Measurements from ENCODE around the gene ADAT2. TPM values are rescaled to one million over a fixed set of nuclear protein-coding genes. Genes with fewer than 3 reads are reported as not detected.
A peak's percentile ranks its signal among the peaks of the same experiment; 100 is the strongest.

The ADAT2 gene
- polyA plus RNA-seq, 3 donors, result 0.08 to 9.7 (median 0.51) TPM

DNA sequence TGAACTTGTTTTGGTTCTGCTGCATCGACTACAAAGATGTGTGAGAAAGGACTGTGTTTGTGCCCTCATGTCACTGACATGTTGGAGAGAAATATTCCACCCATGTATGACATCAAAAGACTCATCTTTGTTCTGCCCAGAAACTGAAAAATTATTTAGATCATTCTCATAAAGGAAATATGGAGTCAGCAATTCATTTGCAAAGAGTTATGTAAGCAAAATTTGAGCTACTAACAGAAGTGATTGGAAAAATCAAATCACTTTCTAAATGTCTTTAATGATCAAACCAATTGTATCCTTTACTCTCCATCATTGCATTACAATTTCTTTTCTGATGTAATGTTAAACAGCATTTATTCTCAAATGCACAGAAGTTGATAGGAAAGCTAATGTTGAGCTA lies 19.3 kb downstream of the ADAT2 start:
- no peak overlapping the region for H3K4me3 Mint-ChIP-seq
- Histone ChIP-seq H3K79me2 (ENCODE audit: insufficient read depth, low read length) (no peaks in the 10 kb centered on the region), H3K4me3 (replicated peaks in 1 of 3; ENCODE audit: low read depth in 2 of 3, low read length in 3 of 3) (no peak overlapping the region), H4K20me1 (ENCODE audit: insufficient read depth, low read length) (no peaks in the 10 kb centered on the region), H2AFZ (ENCODE audit: insufficient read depth, low read depth, low read length, poor library complexity, severe bottlenecking) (no peak overlapping the region), H3K36me3 (replicated peaks in 1 of 2; ENCODE audit: control insufficient read depth in 1 of 2, insufficient read depth in 2 of 2, low read length in 2 of 2) (peaks cover 1 to 9% of the 10 kb centered on the region in 2 donors), H3K9ac (ENCODE audit: insufficient read depth, low read length, poor library complexity, severe bottlenecking) (no peak overlapping the region), H3K27ac (ENCODE audit: low read depth in 1 of 2, low read length in 2 of 2) (no peak overlapping the region), H3K4me1 (ENCODE audit: control insufficient read depth in 1 of 2, insufficient read depth in 2 of 2, low read length in 2 of 2) (no peaks in the 10 kb centered on the region), H3K4me2 (replicated peaks; ENCODE audit: extremely low read depth, low read length, poor library complexity, severe bottlenecking) (no peak overlapping the region), H3K9me3 (replicated peaks in 1 of 2; ENCODE audit: control insufficient read depth in 1 of 2, insufficient read depth in 1 of 2, low read length in 2 of 2) (no peaks in the 10 kb centered on the region), H3K27me3 (ENCODE audit: control insufficient read depth in 2 of 2, insufficient read depth in 2 of 2, low read length in 2 of 2) (no peaks in the 10 kb centered on the region)
- peaks cover 3 to 21% of the 10 kb centered on the region in 2 donors for H3K36me3 Mint-ChIP-seq
- H3K4me1 Mint-ChIP-seq, result no peaks in the 10 kb centered on the region
- TF ChIP-seq, protein P1, sequence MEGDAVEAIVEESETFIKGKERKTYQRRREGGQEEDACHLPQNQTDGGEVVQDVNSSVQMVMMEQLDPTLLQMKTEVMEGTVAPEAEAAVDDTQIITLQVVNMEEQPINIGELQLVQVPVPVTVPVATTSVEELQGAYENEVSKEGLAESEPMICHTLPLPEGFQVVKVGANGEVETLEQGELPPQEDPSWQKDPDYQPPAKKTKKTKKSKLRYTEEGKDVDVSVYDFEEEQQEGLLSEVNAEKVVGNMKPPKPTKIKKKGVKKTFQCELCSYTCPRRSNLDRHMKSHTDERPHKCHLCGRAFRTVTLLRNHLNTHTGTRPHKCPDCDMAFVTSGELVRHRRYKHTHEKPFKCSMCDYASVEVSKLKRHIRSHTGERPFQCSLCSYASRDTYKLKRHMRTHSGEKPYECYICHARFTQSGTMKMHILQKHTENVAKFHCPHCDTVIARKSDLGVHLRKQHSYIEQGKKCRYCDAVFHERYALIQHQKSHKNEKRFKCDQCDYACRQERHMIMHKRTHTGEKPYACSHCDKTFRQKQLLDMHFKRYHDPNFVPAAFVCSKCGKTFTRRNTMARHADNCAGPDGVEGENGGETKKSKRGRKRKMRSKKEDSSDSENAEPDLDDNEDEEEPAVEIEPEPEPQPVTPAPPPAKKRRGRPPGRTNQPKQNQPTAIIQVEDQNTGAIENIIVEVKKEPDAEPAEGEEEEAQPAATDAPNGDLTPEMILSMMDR (IDR thresholded peaks at IDR 0.05), result no peak
- intact Hi-C loops (cut with micrococcal nuclease), result no loop called here
- H3K9me3 Mint-ChIP-seq, result no peaks in the 10 kb centered on the region
- WGBS (ENCODE audit: insufficient coverage), result no CpG with 5 or more reads among the region's 1 CpG
- no peaks in the 10 kb centered on the region for H3K27me3 Mint-ChIP-seq (ENCODE audit: low read depth in 3 of 3)
- DNase-seq, result no peak
- H3K27ac Mint-ChIP-seq, result no peak overlapping the region

DNA sequence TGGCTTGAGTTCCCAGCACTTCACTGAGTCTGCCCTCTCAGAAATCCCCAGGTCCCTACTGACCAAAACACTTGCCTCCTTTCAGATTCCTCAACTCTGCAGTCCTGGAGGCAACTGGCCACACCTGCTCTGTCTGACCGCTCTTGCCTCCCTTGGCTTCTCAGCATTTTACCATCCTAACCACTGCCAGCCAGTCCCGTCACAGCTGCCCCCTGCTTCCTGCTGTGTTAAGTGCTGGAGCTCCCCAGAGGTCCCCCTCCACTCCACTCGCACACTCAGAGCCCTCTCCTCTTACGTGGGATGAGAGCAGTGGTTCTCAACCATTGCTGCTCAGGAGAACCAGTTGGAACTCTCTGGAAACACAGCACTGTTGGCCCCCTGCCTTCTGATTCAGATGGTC lies 20.5 kb downstream of the ADAT2 start:
- 85% methylated on average over 4 of the region's 4 CpGs for WGBS (ENCODE audit: insufficient coverage)
- H3K36me3 ChIP-seq (replicated peaks in 1 of 2; ENCODE audit: control insufficient read depth in 1 of 2, insufficient read depth in 2 of 2, low read length in 2 of 2), result peaks cover 0 to 8% of the 10 kb centered on the region in 2 donors
- H3K9me3 Mint-ChIP-seq, result no peaks in the 10 kb centered on the region

More for the DNA sequence above, 20.5 kb downstream of the ADAT2 start:
- H2AFZ ChIP-seq (ENCODE audit: insufficient read depth, low read depth, low read length, poor library complexity, severe bottlenecking), result no peak overlapping the region
- Mint-ChIP-seq H3K4me1 (no peaks in the 10 kb centered on the region), H3K27ac (peak overlapping the region in 2 of 7 donors; percentile 1 to 19), H3K27me3 (ENCODE audit: low read depth in 3 of 3) (no peaks in the 10 kb centered on the region), H3K36me3 (peaks cover 3 to 18% of the 10 kb centered on the region in 2 donors), H3K4me3 (no peak overlapping the region)
- no peak overlapping the region for H3K4me2 ChIP-seq (replicated peaks; ENCODE audit: extremely low read depth, low read length, poor library complexity, severe bottlenecking)
- H3K79me2 ChIP-seq (ENCODE audit: insufficient read depth, low read length), result no peaks in the 10 kb centered on the region
- TF ChIP-seq, protein P1 (IDR thresholded peaks at IDR 0.05), result no peak
- no peak overlapping the region for H3K4me3 ChIP-seq (replicated peaks in 1 of 3; ENCODE audit: low read depth in 2 of 3, low read length in 3 of 3)
- DNase-seq, result no peak
- no peak overlapping the region for H3K9ac ChIP-seq (ENCODE audit: insufficient read depth, low read length, poor library complexity, severe bottlenecking)
- H3K27me3 ChIP-seq (ENCODE audit: control insufficient read depth in 2 of 2, insufficient read depth in 2 of 2, low read length in 2 of 2), result no peaks in the 10 kb centered on the region
- H3K9me3 ChIP-seq (replicated peaks in 1 of 2; ENCODE audit: control insufficient read depth in 1 of 2, insufficient read depth in 1 of 2, low read length in 2 of 2), result no peaks in the 10 kb centered on the region
- intact Hi-C loops (cut with micrococcal nuclease), result loop anchor here (5.0 to 10.0 kb wide), 3 partner anchors 738 to 955 kb away; no protein-coding TSS in a partner anchor
- H4K20me1 ChIP-seq (ENCODE audit: insufficient read depth, low read length), result no peaks in the 10 kb centered on the region
- H3K27ac ChIP-seq (ENCODE audit: low read depth in 1 of 2, low read length in 2 of 2), result no peak overlapping the region
- H3K4me1 ChIP-seq (ENCODE audit: control insufficient read depth in 1 of 2, insufficient read depth in 2 of 2, low read length in 2 of 2), result no peaks in the 10 kb centered on the region
